ENCODE results near the gene CC2D2A. TPM values are rescaled to one million over a fixed set of nuclear protein-coding genes. Genes with fewer than 3 reads are reported as not detected.

CC2D2A gene
- total RNA-seq, 1 donor from 2014 or later = 14.0 TPM

DNA sequence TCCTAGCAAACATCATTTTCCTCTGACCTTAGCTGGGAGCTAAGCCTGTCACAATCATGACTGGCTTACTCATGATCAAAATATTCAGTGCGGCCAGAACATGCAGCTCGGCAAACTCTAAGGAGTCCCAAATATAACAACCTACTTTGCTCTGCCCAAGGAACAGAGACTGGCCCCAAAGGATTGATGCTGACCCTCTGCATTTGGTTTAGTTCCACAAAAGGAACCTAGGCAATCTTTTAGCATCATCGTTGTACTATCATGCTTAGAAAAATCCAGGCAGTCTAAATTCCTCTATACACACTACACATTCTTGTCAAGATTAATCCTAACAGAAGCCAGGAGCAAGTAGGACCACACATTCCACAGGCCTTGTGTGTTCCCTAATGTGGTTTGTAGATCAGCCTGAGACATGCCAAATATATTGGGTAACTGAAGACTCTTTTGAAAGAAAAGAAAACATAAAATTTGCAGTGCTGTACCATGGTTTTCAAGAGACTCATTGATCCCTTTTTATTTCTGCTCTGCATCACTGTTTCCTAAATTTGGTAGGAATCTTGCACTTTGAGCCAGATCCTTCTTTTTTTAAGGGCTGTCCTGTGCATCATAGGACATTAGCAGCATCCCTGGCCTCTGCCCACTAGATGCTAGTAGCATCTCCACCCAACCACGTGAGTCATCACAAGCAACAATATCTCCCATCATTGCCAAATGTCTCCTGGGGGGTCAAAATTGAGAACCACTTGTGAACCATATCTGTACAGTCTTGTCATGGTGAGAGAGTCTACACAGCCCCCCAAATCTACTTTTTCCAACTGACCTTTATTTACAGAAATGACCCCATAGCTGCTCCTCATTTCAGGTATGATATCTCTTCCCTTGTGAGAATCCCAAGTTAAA is 17.6 kb upstream of the CC2D2A start:
- Mint-ChIP-seq H3K4me3 (ENCODE audit: unreplicated experiment) (peak overlapping the region; percentile 15), H3K36me3 (ENCODE audit: low read depth, unreplicated experiment) (no peaks in the 10 kb centered on the region), H3K4me1 (ENCODE audit: low read depth, unreplicated experiment) (peaks cover 29% of the 10 kb centered on the region), H3K27ac (ENCODE audit: unreplicated experiment) (peak overlapping the region; percentile 90), H3K9me3 (ENCODE audit: unreplicated experiment) (no peaks in the 10 kb centered on the region), H3K27me3 (ENCODE audit: low read depth, unreplicated experiment) (no peaks in the 10 kb centered on the region)
- H3K4me2 ChIP-seq (ENCODE audit: low read length) = peak overlapping the region; percentile 77
- peaks cover 24% of the 10 kb centered on the region for H3K4me1 ChIP-seq (ENCODE audit: insufficient read depth, low read length)
- no peaks in the 10 kb centered on the region for H3K79me2 ChIP-seq (ENCODE audit: insufficient read depth, low read length)
- H3K36me3 ChIP-seq (ENCODE audit: insufficient read depth, low read length) = no peaks in the 10 kb centered on the region
- DNase-seq (ENCODE audit: low read depth) = peak; percentile 99
- H3K9ac ChIP-seq (ENCODE audit: low read length) = peak overlapping the region; percentile 21
- H3K27ac ChIP-seq (ENCODE audit: low read depth, low read length) = peak overlapping the region; percentile 82
- FAIRE-seq = peak; percentile 99
- TF ChIP-seq EZH2 (IDR thresholded peaks at IDR 0.05; ENCODE audit: insufficient read depth, low read length) (no peak), CTCF (IDR thresholded peaks at IDR 0.05; ENCODE audit: insufficient read depth, low read depth, low read length) (no peak)
- H3K4me3 ChIP-seq (ENCODE audit: insufficient read depth, low read depth, low read length) = peak overlapping the region; percentile 11
- H2AFZ ChIP-seq (ENCODE audit: low read depth, low read length) = peak overlapping the region; percentile 13
- H3K9me3 ChIP-seq (ENCODE audit: insufficient read depth, low read depth, low read length) = no peaks in the 10 kb centered on the region
- H3K27me3 ChIP-seq (ENCODE audit: insufficient read depth, low read length) = no peaks in the 10 kb centered on the region
- no peaks in the 10 kb centered on the region for H4K20me1 ChIP-seq (ENCODE audit: insufficient read depth, low read length)

DNA sequence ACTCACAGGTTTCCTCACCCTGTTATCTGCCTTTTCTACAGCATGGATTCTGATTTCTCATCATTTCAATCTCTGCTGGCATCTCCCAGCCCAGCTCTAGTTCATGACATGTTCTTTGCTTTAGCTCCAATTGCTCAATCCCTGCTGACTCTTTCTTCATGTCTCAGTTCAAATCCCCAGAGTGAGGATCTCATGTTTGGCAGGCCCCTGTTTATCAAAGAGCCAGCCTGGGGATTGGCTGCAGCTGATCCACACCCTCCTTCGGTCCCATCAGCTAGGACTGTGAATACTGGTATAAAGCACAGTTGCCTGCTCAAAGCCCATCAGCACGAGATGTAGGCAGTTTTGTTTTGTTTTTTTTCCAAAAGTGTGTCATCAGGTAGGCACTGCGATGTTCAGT is 14.4 kb upstream of the CC2D2A start:
- no peaks in the 10 kb centered on the region for H3K27me3 Mint-ChIP-seq (ENCODE audit: low read depth, unreplicated experiment)
- H3K27ac Mint-ChIP-seq (ENCODE audit: unreplicated experiment) = no peak overlapping the region
- Histone ChIP-seq H3K9me3 (ENCODE audit: insufficient read depth, low read depth, low read length) (no peaks in the 10 kb centered on the region), H2AFZ (ENCODE audit: low read depth, low read length) (no peak overlapping the region), H3K4me3 (ENCODE audit: insufficient read depth, low read depth, low read length) (no peak overlapping the region), H3K4me1 (ENCODE audit: insufficient read depth, low read length) (peaks cover 28% of the 10 kb centered on the region), H3K9ac (ENCODE audit: low read length) (no peak overlapping the region), H3K79me2 (ENCODE audit: insufficient read depth, low read length) (no peaks in the 10 kb centered on the region), H3K27me3 (ENCODE audit: insufficient read depth, low read length) (no peaks in the 10 kb centered on the region), H4K20me1 (ENCODE audit: insufficient read depth, low read length) (no peaks in the 10 kb centered on the region), H3K4me2 (ENCODE audit: low read length) (no peak overlapping the region), H3K27ac (ENCODE audit: low read depth, low read length) (no peak overlapping the region), H3K36me3 (ENCODE audit: insufficient read depth, low read length) (no peaks in the 10 kb centered on the region)
- TF ChIP-seq EZH2 (IDR thresholded peaks at IDR 0.05; ENCODE audit: insufficient read depth, low read length) (no peak), CTCF (IDR thresholded peaks at IDR 0.05; ENCODE audit: insufficient read depth, low read depth, low read length) (no peak)
- H3K9me3 Mint-ChIP-seq (ENCODE audit: unreplicated experiment) = no peaks in the 10 kb centered on the region
- peaks cover 35% of the 10 kb centered on the region for H3K4me1 Mint-ChIP-seq (ENCODE audit: low read depth, unreplicated experiment)
- no peak overlapping the region for H3K4me3 Mint-ChIP-seq (ENCODE audit: unreplicated experiment)
- no peak for DNase-seq (ENCODE audit: low read depth)
- no peaks in the 10 kb centered on the region for H3K36me3 Mint-ChIP-seq (ENCODE audit: low read depth, unreplicated experiment)
- FAIRE-seq = no peak

All from astrocyte (in vitro differentiated cells and primary cell).